Measurements from ENCODE around the gene LYVE1. TPM values are rescaled to one million over a fixed set of nuclear protein-coding genes. Genes with fewer than 3 reads are reported as not detected.

The LYVE1 gene
- polyA plus RNA-seq, 2 of the 4 experiments (the other 2 are of a cell fraction) = 0.04 TPM; not detected in 1

- ATAC-seq (no peak), DNase-seq (ENCODE audit: low read depth in 1 of 2, low spot score in 1 of 2) (no peak), FAIRE-seq (no peak)
- no peak overlapping the region for H3K4me3 ChIP-seq
- ChIA-PET CTCF (interaction anchor here (0.6 to 1.5 kb wide), 5 partner anchors 12 to 750 kb away, joined by 3 to 6 read pairs (median 3); no protein-coding TSS in a partner anchor), POLR2A (no interaction called here)
- H3K9me3 ChIP-seq = no peaks in the 10 kb centered on the region
- no peaks in the 10 kb centered on the region for H3K4me1 ChIP-seq
- TF ChIP-seq ATOH8 (CRISPR knock-in tag; IDR thresholded peaks at IDR 0.05; ENCODE audit: low read depth) = no peak
- no peak for TF ChIP-seq ZFP36 (IDR thresholded peaks at IDR 0.05; ENCODE audit: borderline replicate concordance, partially characterized antibody)
- no peak for TF ChIP-seq MAFK (IDR thresholded peaks at IDR 0.05; ENCODE audit: partially characterized antibody)
- no peak for TF ChIP-seq CEBPB (IDR thresholded peaks at IDR 0.05)
- TF ChIP-seq RFX5 (IDR thresholded peaks at IDR 0.05) = no peak
- TF ChIP-seq, protein P1, sequence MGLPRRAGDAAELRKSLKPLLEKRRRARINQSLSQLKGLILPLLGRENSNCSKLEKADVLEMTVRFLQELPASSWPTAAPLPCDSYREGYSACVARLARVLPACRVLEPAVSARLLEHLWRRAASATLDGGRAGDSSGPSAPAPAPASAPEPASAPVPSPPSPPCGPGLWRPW (IDR thresholded peaks at IDR 0.05) = no peak
- TF ChIP-seq HOXB13 (CRISPR knock-in tag; IDR thresholded peaks at IDR 0.05; ENCODE audit: low read depth) = no peak
- TF ChIP-seq HMGXB4 (CRISPR knock-in tag; IDR thresholded peaks at IDR 0.05; ENCODE audit: borderline replicate concordance) = no peak
- TF ChIP-seq SREBF2 (IDR thresholded peaks at IDR 0.05) = no peak
- no peak for TF ChIP-seq ZC3H11A (IDR thresholded peaks at IDR 0.05)
- no peak for TF ChIP-seq JUNB (IDR thresholded peaks at IDR 0.05)
- TF ChIP-seq HOXA7 (CRISPR knock-in tag; IDR thresholded peaks at IDR 0.05) = no peak
- no peak for TF ChIP-seq USF2 (IDR thresholded peaks at IDR 0.05)
- TF ChIP-seq, protein P2, sequence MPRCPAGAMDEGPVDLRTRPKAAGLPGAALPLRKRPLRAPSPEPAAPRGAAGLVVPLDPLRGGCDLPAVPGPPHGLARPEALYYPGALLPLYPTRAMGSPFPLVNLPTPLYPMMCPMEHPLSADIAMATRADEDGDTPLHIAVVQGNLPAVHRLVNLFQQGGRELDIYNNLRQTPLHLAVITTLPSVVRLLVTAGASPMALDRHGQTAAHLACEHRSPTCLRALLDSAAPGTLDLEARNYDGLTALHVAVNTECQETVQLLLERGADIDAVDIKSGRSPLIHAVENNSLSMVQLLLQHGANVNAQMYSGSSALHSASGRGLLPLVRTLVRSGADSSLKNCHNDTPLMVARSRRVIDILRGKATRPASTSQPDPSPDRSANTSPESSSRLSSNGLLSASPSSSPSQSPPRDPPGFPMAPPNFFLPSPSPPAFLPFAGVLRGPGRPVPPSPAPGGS (IDR thresholded peaks at IDR 0.05) = no peak
- no peak for TF ChIP-seq HEYL (CRISPR knock-in tag; IDR thresholded peaks at IDR 0.05)
- TF ChIP-seq RCOR1 (IDR thresholded peaks at IDR 0.05; ENCODE audit: low read depth, low read length) = no peak
- no peak for TF ChIP-seq POLR2AphosphoS2 (conservative IDR thresholded peaks at IDR 0.05; ENCODE audit: low read length)
- no peak for TF ChIP-seq MAZ (IDR thresholded peaks at IDR 0.05; ENCODE audit: borderline replicate concordance, low read depth, low read length)
- no peak for TF ChIP-seq GATA3 (IDR thresholded peaks at IDR 0.05; ENCODE audit: borderline replicate concordance)
- no peak for TF ChIP-seq NFE2L2 (conservative IDR thresholded peaks at IDR 0.05; ENCODE audit: low read length)
- H3K27ac ChIP-seq = no peak overlapping the region
- no peak overlapping the region for H3K4me2 ChIP-seq
- WGBS (ENCODE audit: missing lambda C conversion rate) = 85% methylated on average over 6 of the region's 6 CpGs
Observed at GRCh38 chr11:10605941-10606381, 37.5 kb upstream of the LYVE1 start.

DNA sequence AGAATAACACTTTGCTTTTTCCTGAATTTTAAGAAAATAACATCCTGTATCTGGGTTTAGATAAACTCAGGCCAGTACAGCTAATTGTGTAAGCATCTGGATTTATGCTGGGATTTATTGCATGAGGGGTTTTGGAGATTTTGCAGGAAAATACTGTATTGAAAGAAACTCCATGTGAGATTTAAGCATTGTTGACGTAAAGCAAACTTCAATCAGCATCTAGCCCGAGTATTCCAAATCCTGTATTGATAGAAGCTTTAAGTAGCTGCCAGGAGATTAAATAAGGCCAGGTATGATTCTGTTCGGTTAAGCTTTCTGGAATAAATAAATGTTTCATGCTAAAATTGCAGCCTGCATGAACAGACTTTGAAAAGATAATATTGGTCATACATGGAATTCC, 36.3 kb upstream of the LYVE1 start:
- DNase-seq (ENCODE audit: low read depth in 1 of 2, low spot score in 1 of 2) (no peak), FAIRE-seq (no peak), ATAC-seq (no peak)
- H3K4me3 ChIP-seq = no peak overlapping the region
- POLR2A ChIA-PET = no interaction called here
- CTCF ChIA-PET = interaction anchor here (1.2 kb wide), 1 partner anchor 19 kb away, joined by 3 read pairs; no protein-coding TSS in a partner anchor
- H3K9me3 ChIP-seq = no peaks in the 10 kb centered on the region
- TF ChIP-seq ZSCAN20 (CRISPR knock-in tag; IDR thresholded peaks at IDR 0.05) = no peak
- no peak for TF ChIP-seq RARB (CRISPR knock-in tag; IDR thresholded peaks at IDR 0.05)
- no peak for TF ChIP-seq PHF8 (IDR thresholded peaks at IDR 0.05; ENCODE audit: borderline replicate concordance, low read depth)
- TF ChIP-seq HDAC2 (IDR thresholded peaks at IDR 0.05) = no peak
- no peak for TF ChIP-seq JUNB (IDR thresholded peaks at IDR 0.05)
- no peak for TF ChIP-seq MAZ (IDR thresholded peaks at IDR 0.05; ENCODE audit: borderline replicate concordance, low read depth, low read length)
- TF ChIP-seq CHD2 (IDR thresholded peaks at IDR 0.05; ENCODE audit: low read length, partially characterized antibody) = no peak
- no peak for TF ChIP-seq HOXB13 (CRISPR knock-in tag; IDR thresholded peaks at IDR 0.05; ENCODE audit: low read depth)
- no peak for TF ChIP-seq KDM1A (IDR thresholded peaks at IDR 0.05; ENCODE audit: low read depth)
- no peak for TF ChIP-seq NPAS2 (CRISPR knock-in tag; IDR thresholded peaks at IDR 0.05; ENCODE audit: borderline replicate concordance)
- TF ChIP-seq, protein P3, sequence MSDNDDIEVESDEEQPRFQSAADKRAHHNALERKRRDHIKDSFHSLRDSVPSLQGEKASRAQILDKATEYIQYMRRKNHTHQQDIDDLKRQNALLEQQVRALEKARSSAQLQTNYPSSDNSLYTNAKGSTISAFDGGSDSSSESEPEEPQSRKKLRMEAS (IDR thresholded peaks at IDR 0.05) = no peak
- TF ChIP-seq SREBF2 (IDR thresholded peaks at IDR 0.05) = no peak
- TF ChIP-seq EP300 (IDR thresholded peaks at IDR 0.05) = no peak
- no peak for TF ChIP-seq EHMT2 (IDR thresholded peaks at IDR 0.05; ENCODE audit: low read depth)
- TF ChIP-seq CEBPB (IDR thresholded peaks at IDR 0.05) = no peak
- no peak for TF ChIP-seq SMC3 (IDR thresholded peaks at IDR 0.05)
- no peak for TF ChIP-seq RNF2 (IDR thresholded peaks at IDR 0.05; ENCODE audit: borderline replicate concordance, low read depth)
- no peak for TF ChIP-seq RAD21 (conservative IDR thresholded peaks at IDR 0.05 in 1 of 2, IDR thresholded peaks at IDR 0.05 in 1 of 2)
- no peak for TF ChIP-seq USF2 (IDR thresholded peaks at IDR 0.05)
- no peak overlapping the region for H3K4me2 ChIP-seq
- H3K27ac ChIP-seq = no peak overlapping the region
- 66% methylated on average over 3 of the region's 3 CpGs for WGBS (ENCODE audit: missing lambda C conversion rate)
- no peaks in the 10 kb centered on the region for H3K4me1 ChIP-seq
